Esophagus squamous epithelium (tissue), 5 donors: Measurements from ENCODE around the gene SLC9A2. TPM values are rescaled to one million over a fixed set of nuclear protein-coding genes. Genes with fewer than 3 reads are reported as not detected.
A peak's percentile ranks its signal among the peaks of the same experiment; 100 is the strongest.

ENCODE experiments used
- DNase-seq: peaks from one replicate; lab custom pipeline; 2025; lab: John Stamatoyannopoulos, UW
- H3K27ac ChIP-seq, 4 donors: fragments of 200-600 bp; sonication (generic); one replicate each; pipeline ENCODE4 v1.5.1; 2016 to 2019; ENCODE audit warnings: mild to moderate bottlenecking in 1 of 4
- H3K27me3 ChIP-seq, 4 donors: fragments of 200-600 bp; sonication (generic); 1 replicate in 3 of 4; 2 replicates in 1 of 4; pipeline versions ENCODE4 v1.5.1 to v1.6.0; 2017 to 2021; ENCODE audit warnings: antibody characterized with exemption in 1 of 4
- H3K36me3 ChIP-seq, 3 donors: fragments of 200-600 bp; sonication (generic); one replicate each; pipeline ENCODE4 v1.5.1; 2016 to 2019
- H3K4me1 ChIP-seq, 3 donors: fragments of 200-600 bp; sonication (generic); one replicate each; pipeline ENCODE4 v1.5.1; 2017 to 2019
- H3K4me3 ChIP-seq, 4 donors: fragments of 200-600 bp; sonication (generic); 1 replicate in 3 of 4; 2 replicates in 1 of 4; pipeline ENCODE4 v1.5.1; 2016 to 2019; ENCODE audit warnings: mild to moderate bottlenecking in 2 of 4, moderate library complexity in 1 of 4
- H3K9me3 ChIP-seq, 3 donors: fragments of 200-600 bp; sonication (generic); one replicate each; pipeline ENCODE4 v1.5.1; 2016 to 2019
- POLR2A ChIP-seq, 4 donors: fragments of 450-650 bp; IDR thresholded peaks; one replicate each; pipeline ENCODE4 v1.6.1; 2017; ENCODE audit warnings: antibody characterized with exemption in 4 of 4, mild to moderate bottlenecking in 4 of 4, moderate library complexity in 3 of 4
- WGBS, 2 donors: methylation state at CpG; one replicate each; pipeline ENCODE4 v1.1.5; 2018; 5-methylcytosine and 5-hydroxymethylcytosine counted together
- intact Hi-C: fragments of 100-400 bp; cut with DNase I; formaldehyde crosslinking; loops from one replicate; pipeline ENCODE4 v1.15.0; 2022
- total RNA-seq, 4 donors: library from RNA; depleted of rRNA; stranded (reverse); fragments of >200 nt; gene quantifications; one replicate each; pipeline ENCODE4 v1.1.0, GENCODE V29; 2016
- TF ChIP-seq, protein P1 (sequence below), 6 experiments: fragments of 450-650 bp in 4 of 6; fragments of 200-600 bp in 2 of 6; sonication (generic) in 2 of 6; IDR thresholded peaks; one replicate each; pipeline ENCODE4 v1.5.1; 2016 to 2019; ENCODE audit warnings: antibody characterized with exemption in 6 of 6, mild to moderate bottlenecking in 4 of 6, moderate library complexity in 4 of 6
- donor health status: DM: yes; HTN: yes; CAD: no.

The SLC9A2 gene
- total RNA-seq, 4 donors from 2014 or later: 0.47 TPM; not detected in 3

GRCh38 chr2:102632380-102633175 lies 13.2 kb downstream of the SLC9A2 start:
- H3K36me3 ChIP-seq: no peaks in the 10 kb centered on the region
- 55 to 61% methylated on average over 4 of the region's 4 CpGs for WGBS, 2 donors
- no peaks in the 10 kb centered on the region for H3K9me3 ChIP-seq
- no peak for DNase-seq
- H3K27me3 ChIP-seq: peaks cover 0 to 6% (median 0%) of the 10 kb centered on the region in 4 donors
- H3K27ac ChIP-seq: no peak overlapping the region
- intact Hi-C loops: no loop called here
- TF ChIP-seq, protein P1, sequence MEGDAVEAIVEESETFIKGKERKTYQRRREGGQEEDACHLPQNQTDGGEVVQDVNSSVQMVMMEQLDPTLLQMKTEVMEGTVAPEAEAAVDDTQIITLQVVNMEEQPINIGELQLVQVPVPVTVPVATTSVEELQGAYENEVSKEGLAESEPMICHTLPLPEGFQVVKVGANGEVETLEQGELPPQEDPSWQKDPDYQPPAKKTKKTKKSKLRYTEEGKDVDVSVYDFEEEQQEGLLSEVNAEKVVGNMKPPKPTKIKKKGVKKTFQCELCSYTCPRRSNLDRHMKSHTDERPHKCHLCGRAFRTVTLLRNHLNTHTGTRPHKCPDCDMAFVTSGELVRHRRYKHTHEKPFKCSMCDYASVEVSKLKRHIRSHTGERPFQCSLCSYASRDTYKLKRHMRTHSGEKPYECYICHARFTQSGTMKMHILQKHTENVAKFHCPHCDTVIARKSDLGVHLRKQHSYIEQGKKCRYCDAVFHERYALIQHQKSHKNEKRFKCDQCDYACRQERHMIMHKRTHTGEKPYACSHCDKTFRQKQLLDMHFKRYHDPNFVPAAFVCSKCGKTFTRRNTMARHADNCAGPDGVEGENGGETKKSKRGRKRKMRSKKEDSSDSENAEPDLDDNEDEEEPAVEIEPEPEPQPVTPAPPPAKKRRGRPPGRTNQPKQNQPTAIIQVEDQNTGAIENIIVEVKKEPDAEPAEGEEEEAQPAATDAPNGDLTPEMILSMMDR (IDR thresholded peaks at IDR 0.05): no peak
- no peak for TF ChIP-seq POLR2A (IDR thresholded peaks at IDR 0.05)
- peaks cover 0 to 15% (median 0%) of the 10 kb centered on the region in 3 donors for H3K4me1 ChIP-seq
- H3K4me3 ChIP-seq: no peak overlapping the region

- TF ChIP-seq POLR2A (IDR thresholded peaks at IDR 0.05): no peak
- TF ChIP-seq, protein P1 (IDR thresholded peaks at IDR 0.05): no peak
- no peak overlapping the region for H3K27ac ChIP-seq
- no peak for DNase-seq
- no peaks in the 10 kb centered on the region for H3K9me3 ChIP-seq
- intact Hi-C loops: no loop called here
- H3K4me1 ChIP-seq: peaks cover 0 to 15% (median 0%) of the 10 kb centered on the region in 3 donors
- no peak overlapping the region for H3K4me3 ChIP-seq
- H3K27me3 ChIP-seq: peaks cover 0 to 27% (median 0%) of the 10 kb centered on the region in 4 donors
- no peaks in the 10 kb centered on the region for H3K36me3 ChIP-seq
- 85 to 91% methylated on average over 6 of the region's 6 CpGs for WGBS, 2 donors
These were observed 15.5 kb downstream of the SLC9A2 start for GRCh38 chr2:102634831-102635241.

- Histone ChIP-seq H3K36me3 (no peaks in the 10 kb centered on the region), H3K4me3 (no peak overlapping the region), H3K27ac (no peak overlapping the region), H3K27me3 (peaks cover 0 to 31% (median 0%) of the 10 kb centered on the region in 4 donors), H3K4me1 (peaks cover 0 to 15% (median 0%) of the 10 kb centered on the region in 3 donors), H3K9me3 (no peaks in the 10 kb centered on the region)
- no peak for TF ChIP-seq POLR2A (IDR thresholded peaks at IDR 0.05)
- TF ChIP-seq, protein P1 (IDR thresholded peaks at IDR 0.05): no peak
- DNase-seq: no peak
- intact Hi-C loops: no loop called here
- 82 to 88% methylated on average over 7 of the region's 7 CpGs for WGBS, 2 donors
These were observed 16.0 kb downstream of the SLC9A2 start for GRCh38 chr2:102635317-102635716.

DNA sequence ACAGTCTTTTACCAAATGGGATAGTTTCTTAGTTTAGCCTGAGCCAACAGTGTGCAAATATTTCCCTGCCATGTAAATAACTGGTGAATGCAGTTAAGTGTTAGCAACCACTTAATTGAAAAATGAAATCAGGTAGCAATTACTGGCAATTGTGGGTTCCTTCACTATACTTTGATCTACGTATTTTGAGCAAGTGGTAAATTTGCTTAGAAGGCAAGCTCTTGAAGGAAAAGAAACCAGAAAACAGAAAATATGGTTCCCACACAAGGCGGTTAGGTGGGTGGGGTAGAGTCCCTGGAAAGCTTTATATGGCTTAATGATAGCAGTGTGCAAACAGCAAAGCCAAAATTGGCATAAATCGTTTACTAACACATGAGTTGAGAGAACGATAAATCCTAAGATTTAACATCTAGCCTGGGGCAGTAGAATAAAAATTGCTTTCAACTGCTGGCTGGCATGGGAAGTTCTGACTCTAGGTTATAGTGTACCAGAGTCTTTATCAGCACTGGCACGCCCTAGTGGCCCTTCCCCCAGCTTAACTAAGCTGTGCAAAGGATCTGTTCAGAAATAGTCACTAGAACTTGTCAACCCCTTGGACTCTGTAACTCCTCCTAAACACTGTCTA lies 17.0 kb downstream of the SLC9A2 start:
- H3K27ac ChIP-seq: no peak overlapping the region
- no peak for TF ChIP-seq POLR2A (IDR thresholded peaks at IDR 0.05)
- TF ChIP-seq, protein P1 (IDR thresholded peaks at IDR 0.05): no peak
- peaks cover 0 to 42% (median 0%) of the 10 kb centered on the region in 4 donors for H3K27me3 ChIP-seq
- H3K4me3 ChIP-seq: no peak overlapping the region
- intact Hi-C loops: no loop called here
- no peak for DNase-seq
- H3K4me1 ChIP-seq: peaks cover 0 to 15% (median 0%) of the 10 kb centered on the region in 3 donors
- WGBS, 2 donors: 42 to 49% methylated on average over 5 of the region's 5 CpGs
- no peaks in the 10 kb centered on the region for H3K9me3 ChIP-seq
- H3K36me3 ChIP-seq: no peaks in the 10 kb centered on the region

- H3K27me3 ChIP-seq: peaks cover 0 to 45% (median 0%) of the 10 kb centered on the region in 4 donors
- DNase-seq: no peak
- no peaks in the 10 kb centered on the region for H3K9me3 ChIP-seq
- intact Hi-C loops: no loop called here
- WGBS, 2 donors: 37 to 40% methylated on average over 3 to 4 of the region's 4 CpGs
- TF ChIP-seq, protein P1 (IDR thresholded peaks at IDR 0.05): peak in 1 of 6 experiments; percentile 31
- no peak for TF ChIP-seq POLR2A (IDR thresholded peaks at IDR 0.05)
- no peaks in the 10 kb centered on the region for H3K36me3 ChIP-seq
- H3K27ac ChIP-seq: no peak overlapping the region
- H3K4me1 ChIP-seq: peaks cover 0 to 15% (median 0%) of the 10 kb centered on the region in 3 donors
- no peak overlapping the region for H3K4me3 ChIP-seq
These were observed 18.0 kb downstream of the SLC9A2 start for GRCh38 chr2:102637358-102637757.
